Progenitor cell of endocrine pancreas (in vitro differentiated cells): ENCODE measurements around the gene ENPP3. TPM values are rescaled to one million over a fixed set of nuclear protein-coding genes. Genes with fewer than 3 reads are reported as not detected.
A peak's percentile ranks its signal among the peaks of the same experiment; 100 is the strongest.

Source experiments
- DNase-seq: peaks from one replicate; pipeline ENCODE4 v3.0.0; 2021; ENCODE audit warnings: low spot score; ENCODE audit not compliant: unreplicated experiment
- H3K27ac Mint-ChIP-seq: 2 replicates; pipeline ENCODE4 v1.8.0; 2021; ENCODE audit warnings: mild to moderate bottlenecking, moderate library complexity, mixed read lengths
- H3K27me3 Mint-ChIP-seq: 2 replicates; pipeline ENCODE4 v1.8.0; 2021; ENCODE audit warnings: mixed read lengths
- H3K36me3 Mint-ChIP-seq: 2 replicates; pipeline ENCODE4 v1.8.0; 2022; ENCODE audit warnings: mixed read lengths; ENCODE audit not compliant: insufficient read depth
- H3K4me1 Mint-ChIP-seq: 2 replicates; pipeline ENCODE4 v1.8.0; 2021; ENCODE audit warnings: low read depth, mixed read lengths
- H3K4me3 Mint-ChIP-seq: 2 replicates; pipeline ENCODE4 v1.8.0; 2021; ENCODE audit warnings: low read depth, mild to moderate bottlenecking, moderate library complexity, mixed read lengths
- H3K9me3 Mint-ChIP-seq: 2 replicates; pipeline ENCODE4 v1.8.0; 2021; ENCODE audit warnings: low read depth, mixed read lengths
- CTCF ChIP-seq: fragments of 200-600 bp; sonication (generic); IDR thresholded peaks from one replicate; pipeline ENCODE4 v1.5.0; 2021; ENCODE audit warnings: antibody characterized with exemption, mild to moderate bottlenecking; ENCODE audit not compliant: unreplicated experiment
- total RNA-seq: library from RNA; stranded (reverse); gene quantifications from 2 replicates; pipeline ENCODE4 v1.2.1, GENCODE V29; 2021

Gene ENPP3
- total RNA-seq, 1 donor from 2014 or later, result not detected

- Mint-ChIP-seq H3K4me3 (peak within 1 kb of the TSS; percentile 90), H3K9me3 (no peaks in the 10 kb centered on the region), H3K4me1 (peaks cover 9% of the 10 kb centered on the region), H3K27me3 (peaks cover 3% of the 10 kb centered on the region), H3K36me3 (peaks cover 4% of the 10 kb centered on the region), H3K27ac (peak within 1 kb of the TSS; percentile 97)
- peak; percentile 99 for TF ChIP-seq CTCF
- peak; percentile 97 for DNase-seq
These were observed 9.1 kb upstream of the ENPP3 start, which contains the start of gene MED23 for GRCh38 chr6:131627724-131628682. Gene MED23 (minus strand): TSS chr6:131628242. CDS start chr6:131628049, 193 bp downstream.

GRCh38 chr6:131628726-131629125 lies 8.4 kb upstream of the ENPP3 start:
- Mint-ChIP-seq H3K36me3 (peaks cover 1% of the 10 kb centered on the region), H3K9me3 (no peaks in the 10 kb centered on the region), H3K27ac (no peak overlapping the region), H3K4me1 (peaks cover 9% of the 10 kb centered on the region), H3K27me3 (peaks cover 3% of the 10 kb centered on the region), H3K4me3 (no peak overlapping the region)
- TF ChIP-seq CTCF, result no peak
- DNase-seq, result no peak

GRCh38 chr6:131629651-131630050 lies 7.5 kb upstream of the ENPP3 start:
- peaks cover 9% of the 10 kb centered on the region for H3K4me1 Mint-ChIP-seq
- H3K27ac Mint-ChIP-seq, result no peak overlapping the region
- DNase-seq, result no peak
- H3K36me3 Mint-ChIP-seq, result peaks cover under 1% of the 10 kb centered on the region
- H3K9me3 Mint-ChIP-seq, result no peaks in the 10 kb centered on the region
- peaks cover 3% of the 10 kb centered on the region for H3K27me3 Mint-ChIP-seq
- H3K4me3 Mint-ChIP-seq, result no peak overlapping the region
- TF ChIP-seq CTCF, result no peak

GRCh38 chr6:131631625-131632289 lies 5.3 kb upstream of the ENPP3 start:
- Mint-ChIP-seq H3K27me3 (peaks cover 3% of the 10 kb centered on the region), H3K4me1 (peaks cover 9% of the 10 kb centered on the region), H3K9me3 (no peaks in the 10 kb centered on the region), H3K36me3 (no peaks in the 10 kb centered on the region), H3K4me3 (no peak overlapping the region), H3K27ac (no peak overlapping the region)
- TF ChIP-seq CTCF, result no peak
- DNase-seq, result no peak
